HUES6 (cell line): ENCODE data around the gene NTM.

Experiments used
- H3K27ac ChIP-seq: 2 replicates; pipeline ENCODE4 v1.7.0; 2013; ENCODE audit warnings: low read depth, mild to moderate bottlenecking, low read length, inconsistent platforms
- H3K27me3 ChIP-seq: 2 replicates; pipeline ENCODE4 v1.6.1; 2013; ENCODE audit warnings: low read length; ENCODE audit not compliant: control insufficient read depth, insufficient read depth
- H3K36me3 ChIP-seq: 2 replicates; pipeline ENCODE4 v1.6.1; 2013; ENCODE audit warnings: low read length; ENCODE audit not compliant: control insufficient read depth, insufficient read depth
- H3K4me1 ChIP-seq: 2 replicates; pipeline ENCODE4 v1.6.1; 2013; ENCODE audit warnings: low read length; ENCODE audit not compliant: control insufficient read depth, insufficient read depth
- H3K4me3 ChIP-seq: 2 replicates; pipeline ENCODE4 v1.5.1; 2013; ENCODE audit warnings: low read depth, low read length
- H3K9ac ChIP-seq: one replicate; pipeline ENCODE4 v1.6.1; 2013; ENCODE audit warnings: mild to moderate bottlenecking, low read length
- H3K9me3 ChIP-seq: 2 replicates; pipeline ENCODE4 v1.6.1; 2013; ENCODE audit warnings: low read depth, low read length; ENCODE audit not compliant: control insufficient read depth, insufficient read depth

Gene NTM

DNA sequence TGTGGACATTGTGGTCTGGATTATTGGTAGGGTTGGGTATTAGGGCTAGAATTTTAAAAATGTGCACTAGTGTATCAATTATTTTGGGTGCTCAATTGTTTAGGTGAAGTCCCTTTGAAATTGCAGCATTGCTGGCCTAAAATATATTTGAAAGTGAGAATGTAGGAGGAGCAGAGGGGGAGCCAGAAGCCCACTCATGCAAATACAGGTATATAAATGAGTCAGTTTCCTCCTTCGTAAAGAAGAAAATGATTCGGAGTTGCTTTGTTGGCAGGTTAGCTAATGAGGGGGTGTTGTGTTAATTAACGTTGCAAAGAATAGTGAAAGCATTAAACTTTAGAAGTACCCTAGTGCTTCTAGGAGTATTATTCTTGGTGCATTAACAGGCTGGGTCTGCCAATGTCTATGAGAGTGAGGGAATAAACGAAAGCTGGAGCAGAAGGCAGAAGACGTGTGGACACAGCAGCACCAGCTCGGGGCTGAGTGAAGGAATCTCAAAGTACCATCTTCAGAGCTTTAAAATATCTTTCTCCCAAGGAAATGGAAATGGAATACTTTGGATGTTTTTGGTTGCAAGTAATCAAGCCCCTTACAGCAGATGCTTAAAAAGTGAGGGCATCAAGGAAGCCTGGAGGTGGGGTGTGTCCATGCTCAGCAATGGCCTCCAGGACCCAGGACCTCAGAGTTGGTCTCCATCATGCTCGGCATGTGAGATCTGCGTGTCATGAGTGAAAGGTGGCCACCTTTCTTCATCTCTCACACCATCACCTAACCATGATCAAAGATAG is 522.9 kb downstream of the NTM start:
- H3K4me1 ChIP-seq, result peaks cover 24% of the 10 kb centered on the region
- no peak overlapping the region for H3K27ac ChIP-seq
- H3K9ac ChIP-seq, result no peak overlapping the region
- H3K36me3 ChIP-seq, result no peaks in the 10 kb centered on the region
- H3K27me3 ChIP-seq, result no peaks in the 10 kb centered on the region
- H3K9me3 ChIP-seq, result no peaks in the 10 kb centered on the region
- H3K4me3 ChIP-seq, result no peak overlapping the region

DNA sequence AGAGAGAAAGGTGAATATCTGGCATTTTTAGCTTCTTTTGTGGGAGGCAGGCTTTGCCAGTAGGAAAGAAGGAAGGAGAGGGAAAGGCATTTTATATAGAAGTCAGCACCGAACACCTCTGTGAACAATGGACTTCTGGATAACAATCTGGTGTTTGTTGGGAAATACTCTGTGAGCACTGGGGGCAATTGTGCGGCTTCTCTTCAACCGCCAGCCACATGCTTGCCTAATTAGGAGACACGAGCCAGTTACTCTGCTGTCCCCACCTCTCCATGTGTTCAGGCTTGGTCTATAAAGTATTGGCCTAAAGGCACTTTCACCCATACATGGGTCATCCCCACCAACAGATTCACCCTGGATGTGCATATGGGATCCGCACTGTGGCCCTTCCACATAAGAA is 523.6 kb downstream of the NTM start:
- no peaks in the 10 kb centered on the region for H3K27me3 ChIP-seq

DNA sequence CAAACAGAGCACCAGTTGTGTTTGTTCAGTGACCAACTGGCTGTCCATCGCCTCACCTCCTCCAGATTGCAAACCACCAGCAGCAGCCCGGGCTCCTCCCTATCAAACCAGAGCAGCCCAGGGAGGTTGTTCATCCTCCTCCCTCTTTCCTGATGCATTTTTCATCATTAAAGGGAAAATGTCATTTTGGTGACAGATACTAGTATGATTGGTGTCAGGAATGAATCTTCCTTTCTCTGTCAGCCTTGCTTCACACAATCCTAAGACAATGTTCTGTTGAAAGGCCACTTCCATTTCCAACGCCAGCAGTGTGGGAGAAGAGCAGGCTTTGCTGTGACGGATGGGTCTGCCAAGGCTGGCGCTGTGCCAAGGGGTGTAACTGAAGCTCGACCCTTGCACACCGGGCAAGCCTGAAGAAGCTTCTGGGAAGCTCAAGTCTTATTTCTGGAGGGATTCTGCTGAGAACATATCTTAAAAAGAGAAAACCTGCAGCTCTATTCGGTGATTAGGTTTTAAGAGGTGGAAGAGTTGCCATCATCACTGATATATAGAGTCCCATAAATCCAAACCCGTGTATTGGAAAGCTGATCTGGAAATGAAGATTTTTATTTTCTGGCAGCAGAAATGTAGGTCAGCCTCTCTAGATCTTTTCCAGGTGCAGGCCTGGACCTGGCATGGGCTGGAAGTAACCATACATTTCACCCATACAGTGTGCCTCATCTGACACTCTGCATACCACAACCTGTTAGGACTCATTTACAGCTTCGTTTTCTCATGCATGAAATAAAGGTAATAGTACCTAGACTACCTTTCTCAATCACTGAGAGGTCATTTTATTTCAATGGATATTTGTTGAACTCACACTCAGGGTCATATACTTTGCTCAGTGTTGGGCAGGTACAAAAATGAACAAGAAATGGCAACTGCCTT is 524.5 kb downstream of the NTM start:
- Histone ChIP-seq H3K27me3 (no peaks in the 10 kb centered on the region), H3K36me3 (no peaks in the 10 kb centered on the region), H3K9me3 (no peaks in the 10 kb centered on the region), H3K9ac (no peak overlapping the region), H3K4me1 (peaks cover 10% of the 10 kb centered on the region), H3K4me3 (no peak overlapping the region), H3K27ac (no peak overlapping the region)

More for the DNA sequence above, 523.6 kb downstream of the NTM start:
- Histone ChIP-seq H3K9me3 (no peaks in the 10 kb centered on the region), H3K4me3 (no peak overlapping the region), H3K36me3 (no peaks in the 10 kb centered on the region), H3K27ac (no peak overlapping the region), H3K4me1 (peaks cover 19% of the 10 kb centered on the region), H3K9ac (no peak overlapping the region)

DNA sequence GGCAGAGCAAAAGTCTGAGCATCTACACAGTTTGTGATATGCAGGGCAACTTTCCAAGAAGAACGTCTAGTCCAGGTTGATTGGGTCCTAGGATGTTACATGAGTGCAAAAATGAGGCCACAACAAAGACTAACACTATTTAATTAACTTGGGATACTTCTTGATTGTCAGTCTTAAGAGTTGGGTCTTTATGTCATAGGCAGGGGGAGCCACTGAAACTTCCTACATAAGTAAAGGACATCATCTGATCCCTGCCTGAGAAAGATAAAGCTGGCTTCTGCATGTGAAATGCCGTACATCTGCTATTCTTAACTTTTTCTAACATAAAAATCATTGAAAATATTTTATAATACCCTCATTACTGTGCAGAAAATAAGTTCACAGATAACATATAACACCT is 525.5 kb downstream of the NTM start:
- Histone ChIP-seq H3K9ac (no peak overlapping the region), H3K4me1 (peaks cover 1% of the 10 kb centered on the region), H3K27me3 (no peaks in the 10 kb centered on the region), H3K36me3 (no peaks in the 10 kb centered on the region), H3K9me3 (no peaks in the 10 kb centered on the region), H3K27ac (no peak overlapping the region), H3K4me3 (no peak overlapping the region)

DNA sequence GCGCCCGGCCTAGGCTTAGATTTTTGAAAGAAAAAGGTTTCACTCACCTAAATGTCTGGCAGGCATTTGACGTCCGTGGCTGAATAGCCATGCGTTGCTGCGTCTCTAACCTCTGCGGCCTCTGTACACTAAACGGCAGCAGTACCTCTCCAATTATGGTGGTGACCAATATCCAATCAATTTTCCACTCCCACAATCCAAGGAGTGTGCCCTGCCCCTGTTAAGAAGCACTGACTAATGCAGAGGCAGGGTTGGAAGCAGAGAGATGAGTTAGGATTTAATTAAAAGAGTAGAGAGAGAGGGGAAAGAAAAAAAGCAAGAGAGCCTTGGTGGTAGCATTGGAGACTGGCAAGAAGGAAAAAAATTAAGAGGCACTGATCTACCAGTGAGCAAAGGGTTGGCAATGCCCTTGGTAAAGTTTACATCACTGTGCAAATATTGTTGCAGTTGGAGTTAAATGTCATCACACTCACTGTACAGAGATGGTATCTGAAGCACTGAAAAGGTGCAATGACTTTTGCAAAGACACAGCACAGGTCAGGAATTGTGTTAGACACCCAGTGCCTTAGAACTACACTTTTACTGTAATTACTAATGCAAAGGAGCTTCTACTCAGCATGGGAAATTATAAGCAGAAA is 526.7 kb downstream of the NTM start:
- Histone ChIP-seq H3K4me3 (no peak overlapping the region), H3K27me3 (no peaks in the 10 kb centered on the region), H3K9me3 (no peaks in the 10 kb centered on the region), H3K9ac (no peak overlapping the region), H3K27ac (no peak overlapping the region), H3K4me1 (no peaks in the 10 kb centered on the region; the same call in 1 of the 2 replicates), H3K36me3 (no peaks in the 10 kb centered on the region)

DNA sequence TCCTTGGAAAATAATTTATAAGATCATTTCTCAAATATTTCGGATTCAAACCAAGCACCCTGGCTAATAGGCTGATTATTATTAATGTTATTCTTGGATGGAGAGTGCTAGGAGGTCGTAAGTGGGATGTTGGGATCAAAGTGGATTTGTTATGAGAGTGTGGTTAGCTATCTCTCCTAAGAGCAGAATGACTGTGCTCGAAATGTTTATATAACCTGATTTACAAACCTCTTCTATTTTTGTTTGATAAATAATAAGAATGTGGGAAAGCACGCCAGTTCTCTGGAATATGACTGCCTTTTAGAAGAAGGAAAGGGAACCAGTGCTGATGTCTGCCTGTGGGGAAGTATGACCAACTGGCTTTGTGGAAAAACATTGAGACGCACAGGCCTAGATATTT is 527.5 kb downstream of the NTM start:
- H3K27ac ChIP-seq, result no peak overlapping the region
- H3K9ac ChIP-seq, result no peak overlapping the region
- H3K4me1 ChIP-seq, result no peaks in the 10 kb centered on the region; the same call in 1 of the 2 replicates
- no peaks in the 10 kb centered on the region for H3K36me3 ChIP-seq
- H3K4me3 ChIP-seq, result no peak overlapping the region
- H3K27me3 ChIP-seq, result no peaks in the 10 kb centered on the region
- no peaks in the 10 kb centered on the region for H3K9me3 ChIP-seq

DNA sequence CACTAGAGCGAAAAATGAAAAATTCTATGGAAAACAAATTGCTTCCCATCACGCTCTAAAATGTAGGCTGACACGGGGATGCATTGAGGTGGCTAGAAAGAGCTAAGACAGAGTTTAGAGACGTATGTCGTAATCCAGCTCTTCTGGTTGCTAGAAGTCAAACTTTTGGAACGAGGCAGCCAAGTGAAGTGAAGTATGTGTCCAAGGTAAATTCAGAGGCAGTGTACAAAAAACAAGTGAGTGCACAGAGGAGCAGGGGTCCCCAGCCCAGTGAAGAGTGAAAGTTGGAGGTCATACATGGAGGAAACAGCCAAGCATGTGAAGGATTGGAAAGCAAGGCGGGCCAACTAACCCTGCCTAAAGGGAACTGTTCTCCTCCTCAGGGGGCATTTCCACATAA is 528.5 kb downstream of the NTM start:
- no peak overlapping the region for H3K4me3 ChIP-seq
- H3K27me3 ChIP-seq, result no peaks in the 10 kb centered on the region
- H3K9me3 ChIP-seq, result no peaks in the 10 kb centered on the region
- no peak overlapping the region for H3K9ac ChIP-seq
- no peak overlapping the region for H3K27ac ChIP-seq
- H3K4me1 ChIP-seq, result no peaks in the 10 kb centered on the region; the same call in 1 of the 2 replicates
- no peaks in the 10 kb centered on the region for H3K36me3 ChIP-seq

DNA sequence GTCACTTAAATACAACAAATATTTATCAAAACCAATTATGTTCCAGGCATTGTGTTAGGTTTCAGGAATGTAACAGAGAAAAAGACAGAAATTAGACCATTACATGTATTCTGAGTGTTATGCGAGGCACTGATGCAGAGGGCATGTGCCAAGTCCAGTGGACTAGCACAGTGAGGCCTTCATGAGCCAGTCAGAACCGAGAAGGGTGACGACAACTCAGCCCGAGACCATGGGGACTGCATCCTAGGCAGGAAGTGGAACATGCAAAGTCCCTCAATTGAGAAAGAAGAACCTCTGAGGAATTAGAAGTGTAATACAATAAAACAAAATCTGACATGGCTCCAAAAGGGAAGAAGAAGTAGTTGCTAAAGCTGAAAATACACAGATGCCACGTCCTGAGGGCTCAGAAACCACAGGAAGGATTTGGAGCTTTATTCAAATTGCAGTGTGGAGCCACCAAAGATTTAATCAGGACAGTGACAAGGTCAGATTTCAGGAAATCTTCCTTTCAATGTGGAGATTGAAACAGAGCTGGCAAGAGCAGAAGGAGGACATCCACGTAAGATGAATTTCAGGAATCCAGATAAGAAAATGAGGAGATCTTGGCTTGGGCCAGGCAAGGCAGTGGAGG is 529.6 kb downstream of the NTM start:
- H3K27ac ChIP-seq, result no peak overlapping the region
- H3K9ac ChIP-seq, result no peak overlapping the region
- H3K4me3 ChIP-seq, result no peak overlapping the region
- peaks cover 8% of the 10 kb centered on the region for H3K4me1 ChIP-seq
- no peaks in the 10 kb centered on the region for H3K27me3 ChIP-seq
- H3K9me3 ChIP-seq, result no peaks in the 10 kb centered on the region
- no peaks in the 10 kb centered on the region for H3K36me3 ChIP-seq

DNA sequence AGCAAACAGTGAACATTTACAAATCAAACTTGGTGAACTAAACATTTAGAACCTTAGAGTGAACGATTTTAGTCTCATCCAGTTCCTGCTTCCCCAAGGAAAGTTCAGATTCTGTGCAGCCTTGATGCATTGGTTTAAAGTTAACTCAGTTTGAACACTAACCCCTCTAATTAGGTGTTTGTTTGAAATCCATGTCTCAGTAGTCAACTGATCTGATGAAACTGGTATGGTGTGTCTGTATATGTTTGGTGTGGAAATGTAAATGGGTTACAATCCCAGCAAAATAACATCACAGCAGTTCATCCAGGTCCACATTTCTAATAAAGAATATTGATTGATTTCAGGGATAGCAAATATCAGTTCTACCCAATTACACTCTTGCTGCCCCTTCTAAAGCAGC is 532.0 kb downstream of the NTM start:
- Histone ChIP-seq H3K4me1 (peaks cover 13% of the 10 kb centered on the region), H3K27me3 (no peaks in the 10 kb centered on the region), H3K27ac (no peak overlapping the region)

DNA sequence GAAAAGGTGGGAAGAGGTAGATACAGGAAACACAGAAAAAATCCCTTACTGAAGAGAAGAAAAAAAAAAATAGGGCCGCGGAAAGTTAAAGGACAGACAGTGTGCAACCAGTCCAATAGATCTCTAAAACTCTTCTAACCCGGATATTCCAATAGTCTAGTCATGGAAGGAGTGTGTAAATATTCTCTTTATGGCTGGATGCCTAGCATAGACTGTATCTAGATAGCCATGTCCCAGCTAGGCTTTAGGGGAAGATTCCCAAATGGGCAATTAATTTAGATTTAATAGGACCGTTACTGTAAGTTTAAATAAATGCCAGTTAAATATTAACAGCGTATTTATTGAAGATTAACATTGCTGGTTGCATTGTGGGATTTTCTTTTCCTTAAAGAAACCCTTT is 532.7 kb downstream of the NTM start:
- no peak overlapping the region for H3K4me3 ChIP-seq
- H3K9me3 ChIP-seq, result no peaks in the 10 kb centered on the region
- no peaks in the 10 kb centered on the region for H3K36me3 ChIP-seq
- H3K9ac ChIP-seq, result no peak overlapping the region
- H3K27ac ChIP-seq, result no peak overlapping the region
- H3K27me3 ChIP-seq, result no peaks in the 10 kb centered on the region
- peaks cover 13% of the 10 kb centered on the region for H3K4me1 ChIP-seq

More for the DNA sequence above, 532.0 kb downstream of the NTM start:
- Histone ChIP-seq H3K4me3 (no peak overlapping the region), H3K9ac (no peak overlapping the region), H3K36me3 (no peaks in the 10 kb centered on the region), H3K9me3 (no peaks in the 10 kb centered on the region)
